ENCODE results near the gene SCFD2.

DNA sequence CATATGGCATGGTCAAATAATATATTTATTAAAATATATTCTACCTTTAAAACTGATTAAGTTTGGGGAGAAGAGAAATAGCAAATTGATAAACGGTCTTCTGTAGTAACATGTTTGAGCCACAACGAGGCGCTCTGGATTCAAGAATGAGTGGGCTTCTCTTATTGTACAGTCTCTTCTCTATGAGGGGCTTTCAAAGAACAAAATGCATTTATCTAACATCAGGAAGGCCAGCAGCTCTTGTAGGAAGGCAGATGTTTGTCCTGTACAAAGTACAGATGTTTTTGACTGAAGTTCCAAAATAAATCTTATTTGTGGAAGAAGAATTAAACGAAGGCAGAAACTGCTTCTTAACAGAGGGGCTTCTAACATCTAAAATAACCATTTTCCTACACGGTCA is 350.2 kb downstream of the SCFD2 start:
- no peak for TF ChIP-seq TAF1 (IDR thresholded peaks at IDR 0.05; ENCODE audit: borderline replicate concordance, insufficient read depth, low read length)
- TF ChIP-seq POLR2AphosphoS5 (IDR thresholded peaks at IDR 0.05; ENCODE audit: low read depth, low read length): no peak
- no peak for TF ChIP-seq FOXP2 (optimal IDR thresholded peaks at IDR 0.05; ENCODE audit: borderline replicate concordance, extremely low read depth, extremely low read length, insufficient read depth)
- TF ChIP-seq SIN3A (IDR thresholded peaks at IDR 0.05; ENCODE audit: borderline replicate concordance, insufficient read depth, low read length): no peak

All from PFSK-1 (cell line).